ENCODE results near the gene KLHL2.

DNA sequence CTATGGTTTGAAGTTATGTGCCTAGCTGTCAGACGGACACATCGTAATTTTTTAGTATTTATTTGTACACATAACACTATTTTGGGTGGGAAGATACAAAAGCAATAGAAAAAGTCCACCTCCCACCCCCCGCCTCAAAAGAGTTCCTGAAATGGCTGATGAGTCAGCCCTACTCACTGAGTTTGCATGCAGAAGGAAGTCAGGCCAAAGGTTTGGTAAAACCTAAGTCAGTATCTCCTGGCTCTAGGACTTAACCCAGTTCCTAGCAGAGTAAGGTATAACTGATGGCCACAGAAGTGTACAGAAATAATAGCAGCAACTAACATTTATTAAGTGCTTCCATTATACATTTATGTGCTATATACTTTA is 2.9 kb upstream of the KLHL2 start:
- TF ChIP-seq, protein P1, sequence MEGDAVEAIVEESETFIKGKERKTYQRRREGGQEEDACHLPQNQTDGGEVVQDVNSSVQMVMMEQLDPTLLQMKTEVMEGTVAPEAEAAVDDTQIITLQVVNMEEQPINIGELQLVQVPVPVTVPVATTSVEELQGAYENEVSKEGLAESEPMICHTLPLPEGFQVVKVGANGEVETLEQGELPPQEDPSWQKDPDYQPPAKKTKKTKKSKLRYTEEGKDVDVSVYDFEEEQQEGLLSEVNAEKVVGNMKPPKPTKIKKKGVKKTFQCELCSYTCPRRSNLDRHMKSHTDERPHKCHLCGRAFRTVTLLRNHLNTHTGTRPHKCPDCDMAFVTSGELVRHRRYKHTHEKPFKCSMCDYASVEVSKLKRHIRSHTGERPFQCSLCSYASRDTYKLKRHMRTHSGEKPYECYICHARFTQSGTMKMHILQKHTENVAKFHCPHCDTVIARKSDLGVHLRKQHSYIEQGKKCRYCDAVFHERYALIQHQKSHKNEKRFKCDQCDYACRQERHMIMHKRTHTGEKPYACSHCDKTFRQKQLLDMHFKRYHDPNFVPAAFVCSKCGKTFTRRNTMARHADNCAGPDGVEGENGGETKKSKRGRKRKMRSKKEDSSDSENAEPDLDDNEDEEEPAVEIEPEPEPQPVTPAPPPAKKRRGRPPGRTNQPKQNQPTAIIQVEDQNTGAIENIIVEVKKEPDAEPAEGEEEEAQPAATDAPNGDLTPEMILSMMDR (IDR thresholded peaks at IDR 0.05): no peak
- TF ChIP-seq POLR2AphosphoS5 (IDR thresholded peaks at IDR 0.05): no peak
